HG02678 (cell line): ENCODE results near the gene FBXO28.

ENCODE experiments used
- ATAC-seq: cut with Tn5 transposase; IDR thresholded peaks from one replicate; pipeline ENCODE4 v1.9.1; 2021; ENCODE audit warnings: mild to moderate bottlenecking, moderate library complexity; ENCODE audit not compliant: unreplicated experiment

FBXO28 gene

GRCh38 chr1:224095339-224095738 lies 18.6 kb upstream of the FBXO28 start:
- ATAC-seq: no peak

- no peak for ATAC-seq
Measured at GRCh38 chr1:224095867-224096266, 18.0 kb upstream of the FBXO28 start.

- ATAC-seq: no peak
Measured at GRCh38 chr1:224096773-224097172, 17.1 kb upstream of the FBXO28 start.

- ATAC-seq: no peak
Measured at GRCh38 chr1:224098007-224098406, 15.9 kb upstream of the FBXO28 start.

GRCh38 chr1:224106568-224107281 lies 7.2 kb upstream of the FBXO28 start:
- ATAC-seq: peak; percentile 81

GRCh38 chr1:224107282-224107625 lies 6.7 kb upstream of the FBXO28 start:
- ATAC-seq: no peak

GRCh38 chr1:224108991-224109390 lies 4.9 kb upstream of the FBXO28 start:
- no peak for ATAC-seq

GRCh38 chr1:224109981-224110380 lies 3.9 kb upstream of the FBXO28 start:
- no peak for ATAC-seq

- no peak for ATAC-seq
Measured at GRCh38 chr1:224113005-224113404, 906 bp upstream of the FBXO28 start.

GRCh38 chr1:224113545-224113917 lies 380 bp upstream of the FBXO28 start:
- no peak for ATAC-seq

GRCh38 chr1:224114787-224115175 lies 870 bp downstream of the FBXO28 start:
- no peak for ATAC-seq

GRCh38 chr1:224116131-224116530 lies 2.2 kb downstream of the FBXO28 start:
- ATAC-seq: peak; percentile 28

GRCh38 chr1:224118688-224119087 lies 4.8 kb downstream of the FBXO28 start:
- ATAC-seq: no peak

- ATAC-seq: no peak
Measured at GRCh38 chr1:224123136-224123535, 9.2 kb downstream of the FBXO28 start.

- no peak for ATAC-seq
Measured at GRCh38 chr1:224124220-224124619, 10.3 kb downstream of the FBXO28 start.

- ATAC-seq: no peak
Measured at GRCh38 chr1:224127925-224128819, 14.3 kb downstream of the FBXO28 start.

GRCh38 chr1:224131253-224131652 lies 17.3 kb downstream of the FBXO28 start:
- no peak for ATAC-seq

- no peak for ATAC-seq
Measured at GRCh38 chr1:224132901-224133300, 19.0 kb downstream of the FBXO28 start.

GRCh38 chr1:224133741-224134299 lies 19.9 kb downstream of the FBXO28 start:
- no peak for ATAC-seq

GRCh38 chr1:224137518-224137917 lies 23.6 kb downstream of the FBXO28 start:
- ATAC-seq: no peak

GRCh38 chr1:224138198-224138597 lies 24.3 kb downstream of the FBXO28 start:
- no peak for ATAC-seq

GRCh38 chr1:224141693-224142092 lies 27.8 kb downstream of the FBXO28 start:
- no peak for ATAC-seq
